GM21529 (cell line): Measurements from ENCODE around the gene ART1.

Experiments
- ATAC-seq: cut with Tn5 transposase; IDR thresholded peaks from one replicate; pipeline ENCODE4 v1.9.1; 2021; ENCODE audit not compliant: unreplicated experiment

The ART1 gene

GRCh38 chr11:3664032-3664630 is 19.2 kb downstream of the ART1 start:
- no peak for ATAC-seq

- ATAC-seq: no peak
Measured at GRCh38 chr11:3665336-3666022, 20.6 kb downstream of the ART1 start.

GRCh38 chr11:3666023-3666530 is 21.1 kb downstream of the ART1 start:
- no peak for ATAC-seq

- ATAC-seq: no peak
Measured at GRCh38 chr11:3667149-3668035, 22.5 kb downstream of the ART1 start.

GRCh38 chr11:3669128-3669527 is 24.2 kb downstream of the ART1 start:
- ATAC-seq: no peak

GRCh38 chr11:3669742-3670183 is 24.8 kb downstream of the ART1 start:
- no peak for ATAC-seq

- no peak for ATAC-seq
Measured at GRCh38 chr11:3671334-3672254, 26.7 kb downstream of the ART1 start, which contains the start of gene CHRNA10. Gene CHRNA10 (minus strand): TSS chr11:3671384. CDS start chr11:3671312, 72 bp downstream.

- ATAC-seq: no peak
Measured at GRCh38 chr11:3674189-3674588, 29.3 kb downstream of the ART1 start.

GRCh38 chr11:3675971-3676370 is 31.0 kb downstream of the ART1 start:
- no peak for ATAC-seq

- ATAC-seq: no peak
Measured at GRCh38 chr11:3679077-3679476, 34.1 kb downstream of the ART1 start.

- ATAC-seq: no peak
Measured at GRCh38 chr11:3683039-3683438, 38.1 kb downstream of the ART1 start.

GRCh38 chr11:3684129-3684818 is 39.3 kb downstream of the ART1 start:
- ATAC-seq: no peak

GRCh38 chr11:3684819-3685172 is 39.9 kb downstream of the ART1 start:
- no peak for ATAC-seq

GRCh38 chr11:3685923-3686322 is 41.0 kb downstream of the ART1 start:
- no peak for ATAC-seq

- ATAC-seq: no peak
Measured at GRCh38 chr11:3686751-3687150, 41.8 kb downstream of the ART1 start.

GRCh38 chr11:3700410-3700809 is 55.5 kb downstream of the ART1 start:
- ATAC-seq: no peak

GRCh38 chr11:3700910-3701309 is 56.0 kb downstream of the ART1 start:
- no peak for ATAC-seq

- ATAC-seq: no peak
Measured at GRCh38 chr11:3703383-3703782, 58.5 kb downstream of the ART1 start.

GRCh38 chr11:3707176-3707575 is 62.2 kb downstream of the ART1 start:
- ATAC-seq: no peak

- ATAC-seq: no peak
Measured at GRCh38 chr11:3709977-3710376, 65.0 kb downstream of the ART1 start.
